HG03196 (cell line): Measurements from ENCODE around the gene ATP5PF.
"Not testable (repeated sequence)": the region's sequence is repeated elsewhere in the genome, so short reads cannot be mapped to it uniquely, and the experiment has no call there.

Experiments
- ATAC-seq: cut with Tn5 transposase; IDR thresholded peaks from one replicate; pipeline ENCODE4 v1.9.1; 2021; ENCODE audit not compliant: unreplicated experiment

ATP5PF gene

GRCh38 chr21:25734904-25735645 lies at the start of gene ATP5PF, which contains the start of gene GABPA:
ATP5PF (minus strand) TSS chr21:25734904; CDS start chr21:25729794, 5,110 bp downstream.
GABPA (plus strand) TSS chr21:25734972; CDS start chr21:25741599, 6,627 bp downstream.
- peak; percentile 91 for ATAC-seq

- not testable (repeated sequence) for ATAC-seq
Measured at GRCh38 chr21:25778126-25778875, 43.6 kb upstream of the ATP5PF start.

GRCh38 chr21:25776440-25776839 lies 41.7 kb upstream of the ATP5PF start:
- no peak for ATAC-seq

GRCh38 chr21:25772686-25773085 lies 38.0 kb upstream of the ATP5PF start:
- ATAC-seq = no peak

GRCh38 chr21:25767921-25768320 lies 33.2 kb upstream of the ATP5PF start:
- ATAC-seq = no peak

GRCh38 chr21:25764065-25764464 lies 29.4 kb upstream of the ATP5PF start:
- no peak for ATAC-seq

- no peak for ATAC-seq
Measured at GRCh38 chr21:25760677-25761076, 26.0 kb upstream of the ATP5PF start.

- ATAC-seq = no peak
Measured at GRCh38 chr21:25760061-25760460, 25.4 kb upstream of the ATP5PF start.

- no peak for ATAC-seq
Measured at GRCh38 chr21:25759573-25759972, 24.9 kb upstream of the ATP5PF start.

GRCh38 chr21:25757531-25757930 lies 22.8 kb upstream of the ATP5PF start:
- ATAC-seq = no peak

GRCh38 chr21:25756190-25756932 lies 21.7 kb upstream of the ATP5PF start:
- no peak for ATAC-seq

- ATAC-seq = no peak
Measured at GRCh38 chr21:25752416-25752815, 17.7 kb upstream of the ATP5PF start.

- no peak for ATAC-seq
Measured at GRCh38 chr21:25750085-25750484, 15.4 kb upstream of the ATP5PF start.

GRCh38 chr21:25744854-25745253 lies 10.2 kb upstream of the ATP5PF start:
- no peak for ATAC-seq

- no peak for ATAC-seq
Measured at GRCh38 chr21:25742900-25743299, 8.2 kb upstream of the ATP5PF start.

- no peak for ATAC-seq
Measured at GRCh38 chr21:25737421-25737820, 2.7 kb upstream of the ATP5PF start.

- ATAC-seq = peak; percentile 12
Measured at GRCh38 chr21:25735646-25736597, 1.2 kb upstream of the ATP5PF start.

- peak; percentile 3 for ATAC-seq
Measured at GRCh38 chr21:25734654-25734903, 125 bp downstream of the ATP5PF start.

GRCh38 chr21:25733859-25734653 lies 648 bp downstream of the ATP5PF start:
- peak; percentile 8 for ATAC-seq
